Endothelial cell of umbilical vein (primary cell): ENCODE data around the gene ITGA8. TPM values are rescaled to one million over a fixed set of nuclear protein-coding genes. Genes with fewer than 3 reads are reported as not detected.

ENCODE experiments used
- BruUV-seq: library from RNA; stranded (reverse); fragments of 400-500 nt; replicated peaks from 2 replicates; lab custom pipeline; 2021; lab: Mats Ljungman, UMichigan
- CTCF ChIA-PET: fragments of 300-600, 350-600 bp; sonication (Branson Sonifier 250); formaldehyde crosslinking; loops from one replicate; lab custom pipeline; 2021; ENCODE audit warnings: antibody characterized with exemption, inconsistent platforms; lab: Charles Lee
- POLR2A ChIA-PET: fragments of 300-600, 350-600 bp; sonication (Branson Sonifier 250); formaldehyde crosslinking; loops from one replicate; lab custom pipeline; 2021; ENCODE audit warnings: antibody characterized with exemption, inconsistent platforms; lab: Charles Lee
- DNase-seq: peaks from one replicate; pipeline ENCODE4 v3.0.0-alpha.2; 2011; ENCODE audit warnings: low read depth, low spot score
- FAIRE-seq: peaks from 2 replicates; lab custom pipeline; 2011; peaks lifted over from hg19 to GRCh38; lab: Jason Lieb, UNC
- H2AFZ ChIP-seq: 2 replicates; pipeline ENCODE4 v1.6.0; 2012; ENCODE audit warnings: low read depth, low read length, control low read depth, inconsistent platforms
- H3K27ac ChIP-seq: 2 replicates; pipeline ENCODE4 v1.5.1; 2011; ENCODE audit warnings: low read depth, mild to moderate bottlenecking, control low read depth, low read length, moderate library complexity; ENCODE audit not compliant: insufficient read depth
- H3K27me3 ChIP-seq, 2 experiments: 2 replicates each; pipeline versions ENCODE4 v1.6.0 to v1.6.1; 2011; ENCODE audit warnings: low read length in 2 of 2, mixed read lengths in 1 of 2; ENCODE audit not compliant: control insufficient read depth in 2 of 2, insufficient read depth in 2 of 2
- H3K36me3 ChIP-seq, 2 experiments: 2 replicates in 1 of 2; 3 replicates in 1 of 2; pipeline ENCODE4 v1.5.1; 2011; ENCODE audit warnings: low read length in 2 of 2, mild to moderate bottlenecking in 1 of 2, moderate library complexity in 1 of 2; ENCODE audit not compliant: control insufficient read depth in 2 of 2, insufficient read depth in 2 of 2; ENCODE audit errors: extremely low read depth in 1 of 2
- H3K4me1 ChIP-seq: 3 replicates; pipeline ENCODE4 v1.5.1; 2011; ENCODE audit warnings: mild to moderate bottlenecking, low read length; ENCODE audit not compliant: control insufficient read depth, insufficient read depth; ENCODE audit errors: extremely low read depth
- H3K4me2 ChIP-seq: 2 replicates; pipeline ENCODE4 v1.6.1; 2011; ENCODE audit warnings: low read length, control low read depth, mixed read lengths; ENCODE audit not compliant: insufficient read depth
- H3K4me3 ChIP-seq, 3 experiments: fragments of 200-600 bp in 1 of 3; sonication (generic), shearing (Covaris generic) in 1 of 3; replicated peaks in 1 of 3; 2 replicates each; pipeline ENCODE4 v1.5.1; 2011 to 2016; ENCODE audit warnings: control low read depth in 3 of 3, low read length in 3 of 3, mild to moderate bottlenecking in 2 of 3, inconsistent platforms in 1 of 3, low read depth in 1 of 3, moderate library complexity in 1 of 3; ENCODE audit not compliant: insufficient read depth in 1 of 3
- H3K79me2 ChIP-seq: 2 replicates; pipeline ENCODE4 v1.6.0; 2012; ENCODE audit warnings: low read length, inconsistent platforms; ENCODE audit not compliant: control insufficient read depth, insufficient read depth
- H3K9ac ChIP-seq: replicated peaks from 2 replicates; pipeline ENCODE3; 2011; ENCODE audit warnings: low read length, control low read depth; ENCODE audit not compliant: insufficient read depth; ENCODE audit errors: extremely low read depth
- H3K9me1 ChIP-seq: replicated peaks from 3 replicates; pipeline ENCODE4 v1.6.0; 2011; ENCODE audit warnings: mild to moderate bottlenecking, low read length; ENCODE audit not compliant: control insufficient read depth, insufficient read depth; ENCODE audit errors: extremely low read depth
- H3K9me3 ChIP-seq: replicated peaks from 2 replicates; pipeline ENCODE4 v1.5.1; 2012; ENCODE audit warnings: low read length, inconsistent platforms; ENCODE audit not compliant: control insufficient read depth, insufficient read depth
- H4K20me1 ChIP-seq: replicated peaks from 2 replicates; pipeline ENCODE3; 2011; ENCODE audit warnings: mild to moderate bottlenecking, low read length; ENCODE audit not compliant: control insufficient read depth, insufficient read depth; ENCODE audit errors: extremely low read depth
- CTCF ChIP-seq, 2 donors: IDR thresholded peaks; 1 replicate in 1 of 2; 2 replicates in 1 of 2; pipeline ENCODE4 v1.5.1; 2011; ENCODE audit warnings: low read length in 2 of 2, mild to moderate bottlenecking in 2 of 2, moderate library complexity in 2 of 2, control low read depth in 1 of 2, inconsistent platforms in 1 of 2, low read depth in 1 of 2; ENCODE audit not compliant: insufficient read depth in 1 of 2; ENCODE audit errors: extremely low read depth in 1 of 2
- EZH2 ChIP-seq: IDR thresholded peaks from 2 replicates; pipeline ENCODE4 v1.6.1; 2012; ENCODE audit warnings: borderline replicate concordance, low read depth, mild to moderate bottlenecking, moderate library complexity, low read length, inconsistent platforms; ENCODE audit not compliant: severe bottlenecking
- FOS ChIP-seq: IDR thresholded peaks from 2 replicates; pipeline ENCODE4 v1.6.1; 2011; ENCODE audit warnings: mild to moderate bottlenecking, low read length, moderate library complexity, borderline replicate concordance; ENCODE audit not compliant: insufficient read depth
- GATA2 ChIP-seq: IDR thresholded peaks from 2 replicates; pipeline ENCODE4 v1.7.0; 2011; ENCODE audit warnings: low read depth, mild to moderate bottlenecking, moderate library complexity, mixed read lengths, low read length; ENCODE audit not compliant: insufficient read length, insufficient read depth
- JUN ChIP-seq: IDR thresholded peaks from 2 replicates; pipeline ENCODE4 v1.6.1; 2011; ENCODE audit warnings: borderline replicate concordance, low read depth; ENCODE audit not compliant: insufficient read length, insufficient read depth
- MAX ChIP-seq: IDR thresholded peaks from 2 replicates; pipeline ENCODE4 v1.6.1; 2011; ENCODE audit not compliant: insufficient read depth, insufficient read length
- MYC ChIP-seq: IDR thresholded peaks from one replicate; pipeline ENCODE4 v1.6.1; 2011; ENCODE audit warnings: mild to moderate bottlenecking, low read depth, low read length
- POLR2A ChIP-seq: IDR thresholded peaks from 2 replicates; pipeline ENCODE4 v1.6.1; 2012; ENCODE audit warnings: low read depth, mild to moderate bottlenecking, control low read depth, low read length
- POLR2AphosphoS5 ChIP-seq: IDR thresholded peaks from 2 replicates; pipeline ENCODE4 v1.6.1; 2012; ENCODE audit warnings: low read depth, mild to moderate bottlenecking, control low read depth, low read length, moderate library complexity; ENCODE audit not compliant: insufficient read depth
- dilution Hi-C: fragments of 300-500 bp; cut with MboI; formaldehyde crosslinking; loops from one replicate; pipeline ENCODE4 v1.15.0; 2019; ENCODE audit warnings: low sequenced_read_pairs; ENCODE audit not compliant: extremely low pct_ligation_motif_present
- intact Hi-C: fragments of 100-400 bp; cut with micrococcal nuclease; formaldehyde crosslinking; loops from one replicate; pipeline ENCODE4 v1.10.0; 2022
- polyA plus RNA-seq, 4 experiments: library from polyadenylated mRNA; depleted of rRNA in 3 of 4; stranded (reverse) in 3 of 4; unstranded in 1 of 4; fragments of >200 nt; gene quantifications; 2 replicates each; pipeline versions ENCODE4 v1.2.1 to v1.2.3, GENCODE V29; 2011 to 2012; ENCODE audit warnings: missing spikeins in 1 of 4
- total RNA-seq: library from RNA; stranded (reverse); gene quantifications from 2 replicates; pipeline ENCODE4 v1.2.3, GENCODE V29; 2021

The ITGA8 gene
- total and polyA plus RNA-seq, 2 donors (not counting 3 experiments of a cell fraction or from before 2014, with no cell fraction given) = 0.04 to 0.40 TPM

- CTCF ChIA-PET = interaction anchor here (0.9 to 2.0 kb wide), 5 partner anchors 10 to 354 kb away, joined by 3 to 10 read pairs (median 4); partner anchors contain the start of gene ITGA8
- BruUV-seq = no TSS peak
Observed at GRCh38 chr10:15729890-15730289, 10.2 kb upstream of the ITGA8 start.

More at GRCh38 chr10:15729890-15730289, 10.2 kb upstream of the ITGA8 start:
- no peak for TF ChIP-seq GATA2
- TF ChIP-seq POLR2A = no peak
- no peak for TF ChIP-seq POLR2AphosphoS5
- TF ChIP-seq MAX = no peak
- no peak for TF ChIP-seq CTCF (IDR thresholded peaks at IDR 0.05; ENCODE audit: extremely low read depth in 1 of 2, insufficient read depth in 1 of 2, low read depth in 1 of 2, low read length in 2 of 2)
- no peak for TF ChIP-seq EZH2
- TF ChIP-seq JUN = no peak
- no peak for TF ChIP-seq MYC
- TF ChIP-seq FOS = no peak
- FAIRE-seq (no peak), DNase-seq (no peak)
- POLR2A ChIA-PET = no interaction called here
- H3K9me3 ChIP-seq = no peaks in the 10 kb centered on the region
- no peak overlapping the region for H3K4me2 ChIP-seq
- no peaks in the 10 kb centered on the region for H3K9me1 ChIP-seq
- no peak overlapping the region for H3K27ac ChIP-seq
- intact Hi-C loops = no loop called here
- H3K4me1 ChIP-seq = no peaks in the 10 kb centered on the region
- H3K9ac ChIP-seq = no peak overlapping the region
- no peak overlapping the region for H2AFZ ChIP-seq
- H3K36me3 ChIP-seq = no peaks in the 10 kb centered on the region
- H3K27me3 ChIP-seq = peaks cover 6 to 15% of the 10 kb centered on the region in 2 experiments
- no peak overlapping the region for H3K4me3 ChIP-seq
- no peaks in the 10 kb centered on the region for H4K20me1 ChIP-seq
- dilution Hi-C loops = no loop called here
- H3K79me2 ChIP-seq = no peaks in the 10 kb centered on the region
